CD4-positive, alpha-beta T cell treated with Interleukin-17A for 1 hour (primary cell): Measurements from ENCODE around the gene DLAT.
"Not testable (repeated sequence)": the region's sequence is repeated elsewhere in the genome, so short reads cannot be mapped to it uniquely, and the experiment has no call there.

Experiments
- DNase-seq: peaks from one replicate; pipeline ENCODE4 v3.0.0-alpha.2; 2020

DLAT gene

GRCh38 chr11:112005422-112006094 is 19.6 kb upstream of the DLAT start:
- DNase-seq = no peak

- not testable (repeated sequence) for DNase-seq
These were observed 19.1 kb upstream of the DLAT start for GRCh38 chr11:112006095-112006441.

DNA sequence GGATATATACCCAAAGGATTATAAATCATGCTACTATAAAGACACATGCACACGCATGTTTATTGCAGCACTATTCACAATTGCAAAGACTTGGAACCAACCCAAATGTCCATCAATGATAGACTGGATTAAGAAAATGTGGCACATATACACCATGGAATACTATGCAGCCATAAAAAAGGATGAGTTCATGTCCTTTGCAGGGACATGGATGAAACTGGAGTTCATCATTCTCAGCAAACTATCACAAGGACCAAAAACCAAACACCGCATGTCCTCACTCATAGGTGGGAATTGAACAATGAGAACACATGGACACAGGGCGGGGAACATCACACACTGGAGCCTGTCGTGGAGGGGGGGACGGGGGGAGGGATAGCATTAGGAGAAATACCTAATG is 13.8 kb upstream of the DLAT start:
- DNase-seq = not testable (repeated sequence)

- DNase-seq = no peak
These were observed 12.3 kb upstream of the DLAT start for GRCh38 chr11:112012874-112013273.

DNA sequence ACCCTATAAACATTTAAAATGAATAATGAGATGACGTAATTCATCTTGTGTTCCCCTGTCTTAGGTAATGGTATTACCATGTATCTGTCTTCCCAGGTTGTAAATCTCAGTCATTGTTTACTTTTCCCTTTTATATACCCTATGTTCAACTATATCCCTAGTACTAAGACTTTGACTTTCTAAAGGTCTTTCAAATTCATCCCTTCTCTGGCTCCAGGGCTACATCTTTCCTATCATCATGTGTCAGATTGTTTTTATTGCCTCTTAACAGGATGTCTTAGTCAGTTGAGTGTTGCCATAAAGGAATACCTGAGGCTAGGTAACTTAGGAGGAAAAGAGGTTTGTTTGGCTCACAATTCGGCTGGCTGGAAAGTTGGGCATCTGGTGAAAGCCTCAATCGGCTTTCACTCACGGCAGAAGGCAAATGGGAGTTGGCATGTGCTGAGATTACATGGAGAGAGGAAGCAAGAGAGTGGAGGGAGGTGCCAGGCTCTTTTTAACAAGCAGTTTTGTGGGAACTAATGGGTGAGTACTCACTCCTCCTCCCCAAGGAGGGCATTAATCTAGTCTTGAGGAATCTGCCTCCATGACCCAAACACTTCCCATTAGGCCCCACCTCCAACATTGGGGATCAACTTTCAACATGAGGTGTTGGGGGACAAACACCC is 11.6 kb upstream of the DLAT start:
- DNase-seq = no peak

GRCh38 chr11:112016088-112016764 is 9.0 kb upstream of the DLAT start:
- DNase-seq = no peak

GRCh38 chr11:112016765-112017376 is 8.3 kb upstream of the DLAT start:
- no peak for DNase-seq

- no peak for DNase-seq
These were observed 7.7 kb upstream of the DLAT start for GRCh38 chr11:112017538-112017937.

DNA sequence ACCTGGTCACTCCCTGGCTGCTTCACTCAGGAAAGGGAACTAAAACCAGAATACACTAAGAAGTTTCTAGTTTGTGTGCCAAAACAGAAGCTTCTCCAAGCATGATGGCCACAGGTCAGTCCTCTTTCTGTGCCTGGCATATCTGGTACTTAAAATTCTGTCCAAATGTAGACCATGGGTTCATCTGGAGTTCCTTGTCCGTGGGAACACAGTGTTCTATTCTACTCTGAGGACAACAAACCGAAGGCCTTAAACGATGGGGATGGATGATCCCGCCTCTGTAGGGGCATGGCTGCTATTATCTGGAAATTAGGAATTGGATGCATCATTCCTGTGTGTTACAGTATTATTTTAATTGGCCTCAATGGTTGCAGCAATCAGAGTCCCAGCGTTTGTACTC is 6.1 kb upstream of the DLAT start:
- DNase-seq = no peak

DNA sequence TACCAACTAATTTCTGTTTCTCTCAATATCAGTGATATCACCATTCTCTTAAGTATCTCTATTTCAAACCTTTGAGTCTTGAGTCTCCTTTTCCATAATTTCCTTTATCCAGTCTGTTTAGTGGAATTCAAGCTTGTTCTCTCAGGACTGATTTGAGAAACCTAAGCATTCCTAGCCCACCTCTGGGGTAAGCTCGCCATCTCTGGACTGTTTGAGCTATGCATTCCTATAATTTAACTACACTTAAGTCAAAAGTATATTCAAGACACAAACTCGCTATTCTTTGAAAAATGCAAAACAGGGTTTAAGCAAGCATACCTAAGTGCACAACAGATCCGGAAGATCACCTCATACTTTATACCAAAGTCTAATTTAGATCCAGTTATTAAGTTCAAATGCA is 2.1 kb upstream of the DLAT start:
- no peak for DNase-seq

DNA sequence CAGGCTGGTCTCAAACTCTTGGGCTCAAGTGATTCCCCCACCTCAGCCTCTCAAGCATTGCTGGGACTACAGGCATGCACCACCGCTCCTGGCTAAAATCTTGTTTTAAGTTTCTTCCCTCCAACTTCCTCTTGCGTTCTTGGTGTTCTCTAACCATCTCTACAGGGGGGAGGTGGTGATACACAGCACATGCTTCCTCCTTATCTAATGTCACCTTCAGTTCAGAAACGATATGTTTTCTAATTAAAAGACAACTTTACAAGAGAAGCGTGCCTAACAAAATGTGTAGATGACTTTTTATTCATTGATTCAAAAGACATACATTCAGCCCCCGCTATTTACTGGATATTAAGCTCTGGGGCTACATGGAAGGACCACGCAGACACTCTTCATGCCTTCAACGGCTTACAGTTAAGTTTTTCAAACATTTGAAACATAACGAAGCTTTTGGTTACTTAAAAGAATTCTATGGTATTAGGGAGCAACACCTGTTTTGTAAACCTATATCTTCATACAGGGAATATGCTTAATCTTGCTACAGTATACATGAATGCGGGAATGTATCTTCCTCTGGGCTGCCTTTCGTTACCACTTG is 933 bp upstream of the DLAT start:
- peak; percentile 13 for DNase-seq

DNA sequence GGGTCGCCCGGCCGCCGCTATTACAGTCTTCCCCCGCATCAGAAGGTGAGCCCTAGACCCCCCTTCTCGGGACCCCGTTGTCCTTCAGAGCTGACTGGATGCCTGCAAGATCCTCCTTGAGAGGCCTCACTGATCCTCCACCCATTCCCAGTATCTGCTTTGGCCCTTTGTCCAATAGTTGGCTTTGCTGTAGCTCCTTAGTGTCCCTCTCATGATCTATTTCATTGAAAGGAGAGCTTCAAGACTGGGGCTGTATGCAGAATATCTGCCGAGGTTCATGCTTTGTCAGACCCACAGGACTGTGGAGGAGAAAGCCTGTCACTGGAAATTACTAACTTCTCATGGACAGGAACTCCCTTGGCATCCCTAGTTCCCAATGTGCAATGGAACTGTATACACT is 499 bp downstream of the DLAT start:
- no peak for DNase-seq

DNA sequence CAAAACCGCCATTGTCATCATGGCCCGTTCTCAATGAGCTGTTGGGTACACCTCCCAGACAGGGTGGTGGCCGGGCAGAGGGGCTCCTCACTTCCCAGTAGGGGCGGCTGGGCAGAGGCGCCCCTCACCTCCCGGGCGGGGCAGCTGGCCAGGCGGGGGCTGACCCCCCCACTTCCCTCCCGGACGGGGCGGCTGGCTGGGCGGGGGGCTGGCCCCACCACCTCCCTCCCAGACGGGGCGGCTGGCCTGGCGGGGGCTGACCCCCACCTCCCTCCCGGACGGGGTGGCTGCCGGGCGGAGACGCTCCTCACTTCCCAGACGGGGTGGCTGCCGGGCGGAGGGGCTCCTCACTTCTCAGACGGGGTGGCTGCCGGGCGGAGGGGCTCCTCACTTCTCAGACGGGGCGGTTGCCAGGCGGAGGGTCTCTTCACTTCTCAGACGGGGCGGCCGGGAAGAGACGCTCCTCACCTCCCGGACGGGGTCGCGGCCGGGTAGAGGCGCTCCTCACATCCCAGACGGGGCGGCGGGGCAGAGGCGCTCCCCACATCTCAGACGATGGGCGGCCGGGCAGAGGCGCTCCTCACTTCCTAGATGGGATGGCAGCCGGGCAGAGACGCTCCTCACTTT is 1.7 kb downstream of the DLAT start:
- DNase-seq = not testable (repeated sequence)

DNA sequence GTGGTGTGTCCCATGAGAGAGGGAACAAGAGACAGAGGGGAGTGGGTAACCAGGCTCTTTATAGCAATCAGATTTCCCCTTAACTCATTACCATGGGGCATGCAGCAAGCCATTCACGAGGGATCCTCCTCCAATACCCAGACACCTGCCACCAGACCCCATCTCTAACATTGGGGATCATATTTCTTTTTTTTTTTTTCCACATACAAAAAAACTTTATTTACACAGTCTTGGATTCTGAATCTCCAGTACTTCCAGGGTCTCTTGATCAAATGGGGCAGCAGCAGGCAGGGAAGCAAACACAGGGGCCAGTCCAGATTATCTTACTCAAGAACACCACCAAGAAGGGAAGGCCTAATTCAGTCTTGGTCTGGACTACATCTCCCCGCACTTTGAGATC is 4.3 kb downstream of the DLAT start:
- no peak for DNase-seq

- no peak for DNase-seq
These were observed 8.7 kb downstream of the DLAT start for GRCh38 chr11:112033902-112034301.

GRCh38 chr11:112037527-112037926 is 12.3 kb downstream of the DLAT start:
- no peak for DNase-seq

DNA sequence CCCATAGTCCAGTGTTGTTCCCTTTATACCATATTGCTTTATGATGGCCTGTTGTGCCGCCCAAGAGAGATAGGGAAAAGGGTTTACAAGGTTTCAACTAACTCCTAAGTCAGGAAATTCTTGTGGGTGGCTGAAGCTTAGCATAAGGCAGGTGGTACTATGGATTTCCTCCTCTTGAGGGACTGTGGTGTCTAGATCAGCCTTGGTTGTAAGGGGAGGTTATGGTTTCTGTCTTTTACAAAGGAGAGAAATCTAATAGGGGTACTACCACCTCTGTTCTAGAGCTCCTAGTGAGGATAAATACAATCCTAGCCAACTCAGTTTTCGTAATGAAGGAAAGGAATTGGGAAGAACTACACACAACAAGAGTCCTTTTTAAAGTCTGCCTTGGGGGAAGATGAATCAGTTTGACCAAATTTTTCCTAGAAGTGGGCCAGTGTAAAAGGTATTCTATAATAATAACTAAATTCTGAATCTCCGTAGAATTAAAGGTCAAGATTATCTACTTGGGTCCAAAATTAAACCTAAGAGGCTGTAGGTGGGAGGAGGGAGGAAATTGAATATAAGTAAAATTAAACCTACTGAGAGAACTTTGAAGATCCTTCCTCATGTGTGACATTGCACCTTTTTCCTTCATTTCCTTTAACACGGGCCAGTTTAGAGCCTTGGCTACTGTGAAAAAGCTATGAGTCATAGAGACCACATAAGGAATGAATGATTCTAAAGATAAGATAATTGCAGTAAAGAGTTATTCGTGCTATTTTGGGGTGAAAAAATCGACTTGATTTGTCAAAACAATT is 17.2 kb downstream of the DLAT start:
- DNase-seq = no peak

- no peak for DNase-seq
These were observed 17.7 kb downstream of the DLAT start for GRCh38 chr11:112042961-112043304.

- no peak for DNase-seq
These were observed 19.8 kb downstream of the DLAT start for GRCh38 chr11:112044961-112045360.

DNA sequence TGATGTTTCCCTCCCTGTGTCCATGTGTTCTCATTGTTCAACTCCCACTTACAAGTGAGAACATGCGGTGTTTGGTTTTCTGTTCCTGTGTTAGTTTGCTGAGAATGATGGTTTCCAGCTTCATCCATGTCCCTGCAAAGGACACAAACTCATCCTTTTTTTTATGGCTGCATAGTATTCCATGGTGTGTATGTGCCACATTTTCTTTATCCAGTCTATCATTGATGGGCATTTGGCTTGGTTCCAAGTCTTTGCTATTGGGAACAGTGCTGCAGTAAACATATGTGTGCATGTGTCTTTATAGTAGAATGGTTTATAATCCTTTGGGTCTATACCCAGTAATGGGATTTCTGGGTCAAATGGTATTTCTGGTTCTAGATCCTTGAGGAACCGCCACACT is 21.4 kb downstream of the DLAT start:
- DNase-seq = not testable (repeated sequence)

GRCh38 chr11:112048256-112048655 is 23.0 kb downstream of the DLAT start:
- not testable (repeated sequence) for DNase-seq

DNA sequence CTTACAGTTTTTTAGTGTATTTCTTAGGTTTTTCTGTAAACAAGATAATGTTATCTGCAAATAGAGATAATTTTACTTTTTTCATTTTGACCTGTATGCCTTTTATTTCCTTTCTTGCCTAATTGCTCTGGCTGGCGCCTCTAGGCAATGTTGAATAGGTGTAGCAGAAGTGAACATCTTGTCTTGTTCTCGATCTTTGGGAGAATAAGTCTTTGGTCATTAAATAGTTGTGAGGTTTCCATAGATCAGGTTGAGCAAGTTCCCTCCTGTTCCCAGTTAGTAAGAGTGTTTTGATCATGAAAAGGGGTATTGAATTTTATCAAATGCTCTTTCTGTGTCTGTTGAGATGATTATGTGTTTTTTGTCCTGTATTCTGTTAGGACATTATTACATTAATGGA is 24.6 kb downstream of the DLAT start:
- no peak for DNase-seq
